NCI-H2227 (cell line): ENCODE data around the gene POMGNT2.
"Not testable (repeated sequence)": the region's sequence is repeated elsewhere in the genome, so short reads cannot be mapped to it uniquely, and the experiment has no call there.

ENCODE experiments used
- DNase-seq: peaks from one replicate; lab custom pipeline; 2025; ENCODE audit not compliant: unreplicated experiment; lab: John Stamatoyannopoulos, UW

POMGNT2 gene

DNA sequence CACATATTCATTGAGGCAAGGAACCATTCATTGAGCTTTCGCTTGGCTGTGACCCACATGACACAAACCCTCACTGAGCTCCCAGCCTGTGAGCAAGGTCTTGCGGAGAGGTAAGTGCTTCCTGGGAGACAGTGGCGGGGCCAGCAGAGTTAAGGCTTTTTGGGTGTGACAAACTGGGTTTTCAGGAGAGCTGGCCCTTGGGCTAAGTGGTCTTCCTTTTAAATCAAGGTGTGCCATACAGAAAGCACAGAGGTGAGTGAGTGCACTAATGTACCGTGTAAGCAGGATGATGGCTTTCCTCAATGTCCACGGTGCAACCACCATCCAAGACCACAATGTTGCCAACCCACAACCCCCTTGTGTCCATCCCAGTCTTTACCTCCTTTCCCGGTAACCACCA lies 28.6 kb downstream of the POMGNT2 start:
- DNase-seq = no peak

GRCh38 chr3:43076857-43077256 lies 29.0 kb downstream of the POMGNT2 start:
- no peak for DNase-seq

DNA sequence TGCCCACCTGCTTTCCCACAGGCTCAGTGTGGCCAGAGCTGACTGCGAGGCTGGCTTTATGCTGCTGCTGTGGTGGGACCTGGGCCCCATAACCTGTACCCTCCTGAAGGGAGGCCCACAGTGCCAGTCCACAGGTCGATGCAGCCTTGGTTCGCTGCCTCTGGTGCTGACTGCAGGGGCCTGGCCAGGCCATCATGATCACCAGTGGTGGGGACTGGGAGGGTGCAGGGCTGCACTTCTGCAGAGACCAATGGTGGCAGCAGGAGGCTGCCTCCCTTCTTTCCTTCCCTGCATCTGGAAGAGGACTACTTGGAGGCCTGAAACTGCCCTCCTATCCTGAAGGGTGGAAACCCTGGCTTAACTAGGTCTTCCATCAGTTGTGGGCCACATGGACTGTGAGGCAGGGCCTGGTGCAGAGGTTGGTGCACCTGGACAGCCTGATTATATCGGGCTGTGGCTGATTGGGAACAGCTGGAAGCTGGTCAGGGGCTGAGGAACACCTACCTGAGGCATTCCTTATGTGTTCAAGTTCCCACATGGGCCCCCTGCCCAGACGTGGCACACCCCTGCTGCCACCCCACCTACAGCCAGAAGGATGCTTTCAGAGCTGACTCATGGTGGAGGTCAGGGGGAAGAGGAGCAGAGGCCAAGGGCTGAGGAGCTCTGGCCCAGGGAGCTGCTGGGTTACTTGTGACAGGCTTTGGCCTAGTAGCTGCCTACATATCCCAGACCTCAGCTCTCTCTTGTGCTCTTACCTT lies 29.8 kb downstream of the POMGNT2 start:
- DNase-seq = no peak

GRCh38 chr3:43074901-43075689 lies 30.8 kb downstream of the POMGNT2 start:
- DNase-seq = no peak

- DNase-seq = no peak
Observed at GRCh38 chr3:43074482-43074881, 31.4 kb downstream of the POMGNT2 start.

DNA sequence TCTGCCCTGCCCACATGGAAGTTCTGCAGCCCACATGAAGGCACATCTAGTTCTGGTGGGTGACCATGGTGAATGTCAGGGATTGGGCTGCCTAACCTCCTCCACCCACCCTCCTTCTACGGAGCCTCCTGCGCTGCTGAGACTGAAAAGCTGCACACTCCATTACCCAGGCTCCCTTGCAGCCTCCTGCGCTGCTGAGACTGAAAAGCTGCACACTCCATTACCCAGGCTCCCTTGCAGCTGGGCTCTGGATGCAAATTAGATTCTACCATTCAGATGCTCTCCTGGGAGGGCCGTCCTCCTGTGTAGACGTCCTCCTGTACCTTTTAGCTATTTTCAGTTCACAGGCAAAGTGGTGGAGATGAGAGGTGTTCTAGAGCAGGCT lies 32.1 kb downstream of the POMGNT2 start:
- no peak for DNase-seq

- no peak for DNase-seq
Observed at GRCh38 chr3:43073116-43073835, 32.6 kb downstream of the POMGNT2 start.

DNA sequence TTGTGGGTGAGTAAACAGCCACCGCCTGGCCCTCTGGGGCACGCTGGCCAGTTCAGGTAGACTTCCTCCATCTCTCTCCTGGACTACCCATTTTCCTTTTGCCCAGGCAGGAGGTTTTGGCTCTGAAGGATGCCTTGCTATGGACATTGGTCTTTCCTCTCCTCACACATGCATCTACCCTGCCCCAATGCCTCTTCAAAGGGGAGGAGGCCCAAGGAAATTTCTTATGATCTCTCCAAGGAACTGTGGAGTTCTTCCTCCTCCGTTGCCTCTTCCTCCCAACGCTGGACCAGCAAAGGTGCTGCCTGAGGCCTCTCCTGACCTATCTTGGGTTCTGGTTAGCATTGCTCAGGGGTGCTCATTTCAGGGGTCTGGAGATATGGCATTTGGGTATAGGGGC lies 33.5 kb downstream of the POMGNT2 start:
- DNase-seq = no peak

DNA sequence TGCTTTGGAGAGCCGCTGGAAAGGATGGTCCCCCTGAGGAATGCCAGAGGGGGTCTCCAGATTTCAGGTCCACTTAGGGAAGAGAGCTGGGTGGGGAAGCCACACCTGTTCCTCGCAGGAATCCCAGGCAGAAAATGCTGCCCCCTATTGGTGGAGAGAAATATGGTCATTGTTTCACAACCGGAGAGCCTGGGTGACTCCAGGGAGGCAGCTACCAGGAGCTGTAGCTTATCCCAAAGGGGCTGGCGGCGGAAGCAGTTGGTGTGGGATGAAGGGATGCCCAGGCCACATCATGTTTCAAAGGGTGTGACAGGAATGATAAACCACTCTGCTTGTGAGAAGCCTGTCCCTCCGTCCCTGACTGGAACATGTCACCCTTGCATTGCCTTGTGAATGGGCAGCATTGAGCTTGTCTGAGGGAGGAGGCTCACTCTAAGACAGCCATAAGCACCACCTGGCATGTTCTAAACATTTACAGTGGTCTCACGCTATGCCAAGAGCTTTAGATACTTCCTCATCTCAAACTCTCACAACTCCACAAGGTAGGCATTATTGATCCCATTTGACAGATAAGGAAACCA lies 34.5 kb downstream of the POMGNT2 start:
- DNase-seq = no peak

- not testable (repeated sequence) for DNase-seq
Observed at GRCh38 chr3:43070670-43071069, 35.2 kb downstream of the POMGNT2 start.

- no peak for DNase-seq
Observed at GRCh38 chr3:43063114-43063513, 42.8 kb downstream of the POMGNT2 start.

DNA sequence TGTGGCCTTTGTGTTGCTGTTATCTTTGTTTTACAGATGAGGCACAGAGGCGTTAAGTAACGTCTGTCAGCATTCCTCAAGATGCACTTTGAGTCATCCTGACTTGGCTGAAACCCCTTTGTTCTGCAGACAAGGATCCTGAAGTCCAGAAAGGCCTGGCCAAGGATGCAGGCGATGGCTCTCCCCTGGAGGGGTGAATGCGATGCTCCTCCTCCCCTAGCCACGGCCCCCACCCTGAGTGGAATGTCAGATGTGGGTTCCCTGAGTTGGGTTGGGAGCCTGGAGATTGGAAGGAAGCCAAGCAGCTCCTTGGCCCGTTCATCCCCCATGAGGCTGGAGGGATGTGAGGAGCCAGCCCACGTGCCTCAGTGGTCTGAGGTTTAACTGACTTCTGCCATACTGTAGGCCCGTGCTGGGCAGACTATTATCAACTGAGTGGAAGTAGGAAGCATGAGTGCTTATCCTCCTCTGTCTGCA lies 43.3 kb downstream of the POMGNT2 start:
- DNase-seq = no peak

- no peak for DNase-seq
Observed at GRCh38 chr3:43062040-43062563, 43.8 kb downstream of the POMGNT2 start.

DNA sequence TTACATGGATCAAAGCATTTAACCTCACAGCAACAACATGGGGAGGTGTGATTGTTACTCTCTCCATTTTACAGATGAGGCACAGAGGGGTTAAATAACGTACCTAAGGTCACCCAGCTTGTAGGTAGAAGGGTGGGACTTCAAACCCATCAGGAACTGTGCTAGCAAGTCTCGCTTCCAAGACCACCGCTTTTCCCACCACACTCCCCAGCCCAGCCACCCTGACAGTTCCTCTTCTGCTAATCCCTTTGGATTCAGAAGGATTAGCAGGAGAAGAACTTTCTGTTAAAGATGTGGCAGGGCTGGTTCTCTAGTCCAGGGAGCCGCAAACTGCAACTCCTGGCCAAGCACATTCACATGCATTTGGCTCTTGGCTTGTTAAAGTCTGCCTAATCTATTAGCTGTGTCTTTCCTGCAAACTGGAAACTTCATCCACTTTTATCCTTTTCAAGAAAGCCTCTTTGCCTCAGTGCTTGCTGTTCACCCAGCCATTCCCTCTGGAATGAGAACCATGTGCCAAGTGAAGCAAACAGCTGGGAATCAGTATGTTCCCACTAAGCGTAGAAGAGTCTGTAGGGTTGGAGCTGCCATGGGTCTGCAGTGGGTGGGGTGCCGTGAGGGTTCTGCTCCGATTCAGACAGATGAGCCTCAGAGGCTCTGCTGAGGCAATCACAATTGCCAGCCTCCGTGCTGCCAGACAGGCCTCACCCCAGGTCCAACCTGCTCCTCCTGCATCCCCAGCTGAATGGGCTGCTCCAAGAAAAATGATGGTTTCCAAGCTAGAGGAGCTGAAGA lies 44.6 kb downstream of the POMGNT2 start:
- no peak for DNase-seq

DNA sequence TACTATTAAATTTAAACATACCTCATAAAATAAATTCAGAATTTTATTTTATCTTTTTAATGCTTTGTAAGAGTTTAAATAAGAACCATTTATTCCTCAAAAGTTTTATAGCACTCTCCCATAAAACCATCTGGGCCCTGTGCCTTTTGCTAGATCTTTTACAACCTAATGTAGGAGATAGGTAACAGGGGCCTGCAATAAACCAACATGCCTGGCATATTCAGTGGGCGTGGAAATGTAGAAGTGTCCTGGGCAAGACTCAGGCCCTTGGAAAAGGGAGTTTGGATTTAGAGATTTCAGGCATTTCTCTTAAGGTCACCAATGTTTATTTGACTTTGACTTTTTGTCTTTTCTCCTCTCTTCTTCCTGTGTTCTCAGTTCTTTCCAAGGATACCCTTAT lies 46.4 kb downstream of the POMGNT2 start:
- no peak for DNase-seq

DNA sequence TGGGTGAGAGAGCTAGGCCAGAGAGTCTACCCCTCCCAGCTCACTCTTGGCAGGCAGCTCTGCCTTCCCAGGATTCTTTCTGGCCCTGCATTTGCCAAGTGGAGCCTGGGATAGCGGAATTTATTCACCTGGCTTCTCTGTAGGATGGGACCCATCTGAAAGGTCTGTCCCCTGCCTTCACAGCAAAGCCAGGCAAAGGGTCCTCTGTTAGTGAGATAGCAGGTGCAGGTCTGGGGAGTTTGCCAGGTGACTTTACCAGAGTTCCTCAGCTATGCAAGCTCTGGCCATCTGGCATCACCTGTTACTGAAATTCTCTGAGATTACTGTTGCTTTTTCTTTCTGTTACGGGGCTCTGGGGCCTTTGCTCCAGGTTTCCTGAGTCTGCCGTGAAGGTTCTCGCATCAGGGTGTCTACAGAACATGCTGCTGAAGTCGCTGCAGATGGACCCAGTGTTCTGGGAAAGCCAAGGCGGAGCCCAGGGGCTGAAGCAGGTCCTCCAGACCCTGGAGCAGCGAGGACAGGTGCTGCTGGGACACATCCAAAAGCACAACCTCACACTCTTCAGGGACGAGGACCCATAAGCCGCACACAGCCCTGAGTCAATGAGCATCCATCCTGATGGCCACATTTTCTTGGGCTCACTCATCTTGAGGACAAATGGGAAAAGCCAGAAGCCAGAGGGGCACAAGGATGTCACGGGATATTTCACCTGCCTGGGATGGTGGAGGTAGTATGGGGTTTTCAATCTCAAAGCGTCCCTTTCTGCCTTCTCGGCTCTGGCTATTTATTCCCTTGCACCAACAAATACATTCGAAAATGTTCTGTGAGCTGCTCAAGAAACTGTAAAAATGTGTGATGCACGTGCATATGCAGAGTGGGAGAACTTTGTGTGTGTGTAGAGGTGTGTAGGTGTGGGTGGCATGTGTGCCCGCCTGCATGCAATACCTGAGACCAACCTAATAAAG lies 49.8 kb downstream of the POMGNT2 start:
- DNase-seq = no peak

GRCh38 chr3:43055393-43055792 lies 50.5 kb downstream of the POMGNT2 start:
- no peak for DNase-seq

GRCh38 chr3:43054754-43055153 lies 51.1 kb downstream of the POMGNT2 start:
- DNase-seq = no peak

DNA sequence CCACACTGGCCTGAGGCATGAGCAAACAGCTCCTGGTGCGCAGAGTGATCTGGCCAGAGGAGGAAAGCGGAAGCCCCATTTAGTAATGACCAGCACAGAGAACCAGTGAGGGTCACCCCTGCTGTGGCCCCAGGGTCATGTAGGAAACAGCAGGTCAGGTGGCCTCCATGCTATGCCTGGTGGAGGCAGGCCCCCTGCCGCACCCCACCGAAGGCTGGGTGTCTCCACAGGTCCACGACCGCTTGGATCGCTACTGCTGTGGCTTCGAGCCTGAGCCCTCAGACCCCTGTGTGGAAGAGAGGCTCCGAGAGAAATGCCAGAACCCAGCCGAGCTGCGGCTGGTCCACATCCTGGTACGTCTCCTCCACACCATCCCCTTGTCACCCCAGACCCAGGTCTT lies 52.6 kb downstream of the POMGNT2 start:
- no peak for DNase-seq
